Renal cortex interstitium (tissue), 11 donors: Measurements from ENCODE around the gene CCND1. TPM values are rescaled to one million over a fixed set of nuclear protein-coding genes. Genes with fewer than 3 reads are reported as not detected.

Source experiments
- DNase-seq, 11 donors: peaks; one replicate each; pipeline ENCODE4 v3.0.0-alpha.2; 2013; ENCODE audit warnings: low read depth in 9 of 11, low spot score in 4 of 11; ENCODE audit errors: extremely low read depth in 1 of 11
- polyA plus RNA-seq, 3 donors: library from polyadenylated mRNA; unstranded; fragments of 120-200 nt; gene quantifications; one replicate each; pipeline ENCODE4 v1.2.1, GENCODE V29; 2013; ENCODE audit not compliant: insufficient read length in 3 of 3

CCND1 gene
- polyA plus RNA-seq, 3 donors, result 150 to 160 (median 160) TPM

- DNase-seq, result peak in 8 of 11 donors; percentile 80 to 88 (median 84)
Measured at GRCh38 chr11:69636512-69637197, 4.3 kb upstream of the CCND1 start.

DNA sequence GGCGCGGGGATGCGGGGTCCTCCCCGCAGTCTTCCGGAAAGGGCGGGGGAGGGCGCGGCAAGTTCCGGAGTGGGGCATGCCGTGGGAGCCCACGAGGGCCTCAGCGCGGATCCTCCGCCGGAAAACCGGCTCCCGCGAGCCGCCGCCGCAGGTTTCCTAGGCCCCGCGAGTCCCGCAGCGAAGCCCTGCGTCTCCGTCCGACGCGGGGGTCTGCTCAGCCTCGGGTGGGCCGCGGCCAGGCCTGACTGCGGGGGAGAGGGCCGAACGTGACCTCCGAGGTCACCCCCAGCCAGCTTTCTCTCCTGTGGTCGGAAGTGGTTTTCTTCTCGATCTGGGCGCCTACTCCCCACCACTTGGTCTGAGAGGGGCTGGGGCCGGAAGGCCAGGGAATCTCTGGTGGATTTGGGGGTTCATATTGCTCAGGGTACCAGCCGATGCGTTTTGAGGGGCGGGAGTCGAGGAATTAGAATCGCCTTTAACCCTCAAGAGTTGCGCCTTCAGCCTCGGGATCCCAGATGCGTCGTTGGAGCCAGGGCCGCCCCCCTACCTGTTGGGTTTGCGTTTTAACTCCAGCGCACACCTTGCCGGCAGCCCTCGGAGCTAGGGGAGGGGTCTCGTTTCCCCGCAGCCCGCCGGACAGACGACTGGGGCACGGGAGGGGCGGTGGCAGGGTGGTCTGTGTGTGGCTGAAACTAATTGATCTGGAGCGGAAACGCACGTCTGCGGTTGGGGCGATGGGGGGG is 3.6 kb upstream of the CCND1 start:
- no peak for DNase-seq

- peak in 2 of 11 donors; percentile 66 to 68 for DNase-seq
Measured at GRCh38 chr11:69637941-69638871, 2.8 kb upstream of the CCND1 start.

- peak in 10 of 11 donors; percentile 85 to 95 (median 92) for DNase-seq
Measured at GRCh38 chr11:69638941-69639681, 1.8 kb upstream of the CCND1 start.

DNA sequence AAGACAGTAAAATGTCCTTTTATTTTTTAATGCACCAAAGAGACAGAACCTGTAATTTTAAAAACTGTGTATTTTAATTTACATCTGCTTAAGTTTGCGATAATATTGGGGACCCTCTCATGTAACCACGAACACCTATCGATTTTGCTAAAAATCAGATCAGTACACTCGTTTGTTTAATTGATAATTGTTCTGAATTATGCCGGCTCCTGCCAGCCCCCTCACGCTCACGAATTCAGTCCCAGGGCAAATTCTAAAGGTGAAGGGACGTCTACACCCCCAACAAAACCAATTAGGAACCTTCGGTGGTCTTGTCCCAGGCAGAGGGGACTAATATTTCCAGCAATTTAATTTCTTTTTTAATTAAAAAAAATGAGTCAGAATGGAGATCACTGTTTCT is 1.1 kb upstream of the CCND1 start:
- DNase-seq, result no peak

GRCh38 chr11:69640260-69640994 is 529 bp upstream of the CCND1 start:
- no peak for DNase-seq

- no peak for DNase-seq
Measured at GRCh38 chr11:69641681-69642548, 959 bp downstream of the CCND1 start.

- DNase-seq, result no peak
Measured at GRCh38 chr11:69642549-69642912, 1.6 kb downstream of the CCND1 start.

DNA sequence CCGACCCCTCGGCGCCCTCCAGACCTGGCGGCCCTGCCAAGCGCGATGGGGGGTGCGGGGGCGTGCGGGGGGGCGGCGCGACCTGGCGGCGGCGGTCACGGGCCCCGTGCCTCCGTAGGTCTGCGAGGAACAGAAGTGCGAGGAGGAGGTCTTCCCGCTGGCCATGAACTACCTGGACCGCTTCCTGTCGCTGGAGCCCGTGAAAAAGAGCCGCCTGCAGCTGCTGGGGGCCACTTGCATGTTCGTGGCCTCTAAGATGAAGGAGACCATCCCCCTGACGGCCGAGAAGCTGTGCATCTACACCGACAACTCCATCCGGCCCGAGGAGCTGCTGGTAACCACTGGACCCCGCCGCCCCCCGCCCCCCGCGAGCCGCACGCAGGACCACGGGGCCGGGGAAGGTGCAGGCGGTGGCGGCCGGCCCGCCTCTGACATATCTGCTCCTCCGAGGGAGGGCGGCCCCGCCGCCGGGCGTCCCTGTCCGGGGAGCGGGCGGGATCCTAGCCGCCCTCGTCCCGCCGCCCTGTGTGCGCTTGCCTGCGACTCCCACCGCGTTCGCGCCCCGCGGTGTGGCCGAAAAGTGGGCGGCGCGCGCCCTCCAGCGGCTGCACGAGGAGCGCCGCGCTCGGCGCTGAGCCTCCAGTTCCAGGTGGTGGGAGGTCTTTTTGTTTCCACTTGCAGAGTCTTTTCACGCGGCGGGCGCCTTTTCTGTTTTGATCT is 2.1 kb downstream of the CCND1 start:
- DNase-seq, result peak in 7 of 11 donors; percentile 59 to 82 (median 76)

DNA sequence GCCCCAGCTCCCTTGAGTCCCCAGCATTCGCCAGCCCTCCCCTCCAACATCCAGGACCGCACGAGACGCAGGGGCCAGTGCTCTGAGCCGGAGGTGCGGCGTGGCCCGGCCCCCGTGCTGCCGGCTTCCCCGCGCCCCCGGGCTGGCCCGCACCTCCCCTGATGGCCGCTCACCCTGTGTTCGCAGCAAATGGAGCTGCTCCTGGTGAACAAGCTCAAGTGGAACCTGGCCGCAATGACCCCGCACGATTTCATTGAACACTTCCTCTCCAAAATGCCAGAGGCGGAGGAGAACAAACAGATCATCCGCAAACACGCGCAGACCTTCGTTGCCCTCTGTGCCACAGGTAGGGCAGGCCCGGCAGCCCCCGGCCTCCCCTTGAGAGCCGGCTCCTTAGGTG is 2.7 kb downstream of the CCND1 start:
- DNase-seq, result no peak

GRCh38 chr11:69644071-69644961 is 3.4 kb downstream of the CCND1 start:
- peak in 6 of 11 donors; percentile 55 to 83 (median 64) for DNase-seq

GRCh38 chr11:69644962-69645675 is 4.2 kb downstream of the CCND1 start:
- DNase-seq, result no peak

DNA sequence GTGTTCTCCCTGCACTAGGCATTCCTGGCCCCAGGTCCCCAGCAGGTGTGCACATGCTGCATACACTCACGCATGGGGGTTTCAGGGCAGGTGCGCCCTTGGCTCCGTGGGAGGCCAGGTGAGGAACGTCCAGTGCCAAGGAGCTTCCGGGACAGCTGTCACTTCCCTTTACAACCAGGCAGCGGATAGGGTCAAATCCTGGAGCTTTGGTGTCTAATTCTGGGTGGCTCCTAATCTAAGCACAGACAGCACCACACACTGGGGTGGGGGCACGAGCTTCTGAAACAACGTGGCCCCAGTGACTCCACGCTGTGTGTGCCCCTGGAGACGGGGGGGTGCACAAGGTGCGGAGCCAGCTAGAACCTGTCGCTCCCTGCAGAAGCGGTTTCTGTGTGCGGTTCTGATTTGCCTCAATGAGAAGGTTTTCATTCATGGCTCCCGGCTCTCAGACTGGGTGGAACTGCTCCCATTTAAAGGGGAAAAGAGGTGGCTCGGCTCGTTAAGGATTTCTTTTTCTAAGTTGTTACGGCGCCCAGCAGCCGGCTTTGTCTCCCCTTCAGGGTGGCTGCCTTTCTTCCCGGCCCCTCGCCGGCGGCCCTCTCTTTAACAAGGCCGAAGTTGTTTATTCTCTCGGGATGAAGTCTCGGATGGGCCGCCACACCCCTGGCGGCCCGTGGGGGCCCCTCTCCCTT is 5.0 kb downstream of the CCND1 start:
- no peak for DNase-seq

- DNase-seq, result no peak
Measured at GRCh38 chr11:69646493-69647389, 5.8 kb downstream of the CCND1 start.
